IgD-negative memory B cell (primary cell): Measurements from ENCODE around the gene SHMT2. TPM values are rescaled to one million over a fixed set of nuclear protein-coding genes. Genes with fewer than 3 reads are reported as not detected.

Experiments
- H3K27ac Mint-ChIP-seq, 3 donors: one replicate each; pipeline ENCODE4 v1.8.0; 2020 to 2022; ENCODE audit warnings: mild to moderate bottlenecking in 3 of 3, mixed read lengths in 3 of 3, moderate library complexity in 1 of 3
- H3K27me3 Mint-ChIP-seq: one replicate; pipeline ENCODE4 v1.8.0; 2021; ENCODE audit warnings: mixed read lengths
- H3K36me3 Mint-ChIP-seq: one replicate; pipeline ENCODE4 v1.8.0; 2020; ENCODE audit warnings: mild to moderate bottlenecking, mixed read lengths
- H3K4me1 Mint-ChIP-seq, 3 donors: one replicate each; pipeline ENCODE4 v1.8.0; 2020 to 2022; ENCODE audit warnings: mixed read lengths in 3 of 3, mild to moderate bottlenecking in 1 of 3
- H3K4me3 Mint-ChIP-seq, 4 donors: one replicate each; pipeline ENCODE4 v1.8.0; 2020 to 2022; ENCODE audit warnings: mild to moderate bottlenecking in 4 of 4, mixed read lengths in 4 of 4, moderate library complexity in 3 of 4
- H3K9me3 Mint-ChIP-seq, 3 donors: one replicate each; pipeline ENCODE4 v1.8.0; 2020 to 2021; ENCODE audit warnings: mixed read lengths in 3 of 3, mild to moderate bottlenecking in 1 of 3
- polyA plus RNA-seq: library from polyadenylated mRNA; unstranded; fragments of 300-500 nt; fragmentation: Illumina TruSeq; gene quantifications from one replicate; pipeline ENCODE4 v1.2.3, GENCODE V29; 2021

The SHMT2 gene
- 176 TPM for polyA plus RNA-seq

DNA sequence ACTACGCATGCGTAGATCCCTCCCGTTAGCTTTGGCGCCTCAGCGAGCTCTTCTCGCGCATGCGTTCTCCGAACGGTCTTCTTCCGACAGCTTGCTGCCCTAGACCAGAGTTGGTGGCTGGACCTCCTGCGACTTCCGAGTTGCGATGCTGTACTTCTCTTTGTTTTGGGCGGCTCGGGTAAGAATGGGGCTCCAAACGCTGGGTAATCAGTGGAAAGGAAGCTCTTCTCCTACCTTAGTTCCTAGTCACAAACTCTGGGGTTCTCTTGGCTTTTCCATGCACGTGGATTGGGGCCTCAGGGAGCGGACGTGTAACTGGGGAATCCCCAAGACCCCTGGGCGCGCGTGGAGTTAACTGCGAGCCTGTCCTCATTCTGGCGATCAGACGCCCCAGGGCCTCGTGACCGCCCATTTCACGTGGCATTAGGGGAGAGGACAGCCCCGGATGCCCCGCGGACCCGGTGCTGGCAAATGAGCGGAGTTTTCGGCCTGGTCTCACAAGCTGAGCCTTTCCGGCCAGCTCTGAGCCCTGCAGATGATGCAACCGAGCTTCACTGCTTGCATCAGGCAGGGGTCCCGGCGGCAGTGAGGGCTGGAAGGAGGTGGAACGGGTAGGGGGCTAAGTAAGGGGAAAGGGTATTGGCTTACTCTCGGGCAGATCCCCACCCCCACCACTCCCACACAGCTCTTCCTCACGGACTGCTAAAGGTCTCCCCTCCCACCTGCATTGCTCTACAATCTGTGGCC is at the start of gene SHMT2:
TSS of gene SHMT2 (plus strand) at position 78 of the 747 bp plus-strand sequence. CDS start at position 146, 68 bp downstream.
- Mint-ChIP-seq H3K4me1 (peaks cover 40 to 54% (median 41%) of the 10 kb centered on the region in 3 donors), H3K36me3 (peaks cover 10% of the 10 kb centered on the region), H3K4me3 (peak within 1 kb of the TSS; percentile 93 to 99 (median 96)), H3K9me3 (no peaks in the 10 kb centered on the region), H3K27ac (peak within 1 kb of the TSS; percentile 93 to 100 (median 94)), H3K27me3 (peaks cover 14% of the 10 kb centered on the region)

DNA sequence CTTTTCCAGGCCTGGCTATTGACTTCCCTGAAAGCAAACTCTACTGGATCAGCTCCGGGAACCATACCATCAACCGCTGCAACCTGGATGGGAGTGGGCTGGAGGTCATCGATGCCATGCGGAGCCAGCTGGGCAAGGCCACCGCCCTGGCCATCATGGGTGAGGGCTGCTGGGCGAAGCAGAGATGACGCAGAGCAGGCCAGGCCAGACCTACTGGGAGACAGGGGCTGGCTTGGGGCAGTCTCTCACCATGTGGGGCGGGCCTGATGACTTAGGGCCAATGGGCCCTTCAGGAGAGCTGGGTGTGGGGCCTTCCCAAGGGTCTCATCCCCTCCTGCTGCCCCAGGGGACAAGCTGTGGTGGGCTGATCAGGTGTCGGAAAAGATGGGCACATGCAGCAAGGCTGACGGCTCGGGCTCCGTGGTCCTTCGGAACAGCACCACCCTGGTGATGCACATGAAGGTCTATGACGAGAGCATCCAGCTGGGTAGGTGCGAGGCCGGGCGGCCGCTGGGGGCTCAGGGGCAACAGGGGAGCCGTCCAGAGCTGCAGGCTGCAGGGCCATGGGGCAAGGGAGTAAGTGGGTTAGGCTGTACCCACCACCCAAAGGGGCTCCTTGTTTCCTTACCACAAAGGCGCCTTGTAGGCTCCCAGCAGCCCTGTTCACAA is 49.1 kb upstream of the SHMT2 start:
- no peaks in the 10 kb centered on the region for H3K9me3 Mint-ChIP-seq
- peak overlapping the region in 1 of 3 donors; percentile 59 for H3K27ac Mint-ChIP-seq
- peaks cover 4 to 5% (median 4%) of the 10 kb centered on the region in 3 donors for H3K4me1 Mint-ChIP-seq
- H3K36me3 Mint-ChIP-seq: peaks cover 2% of the 10 kb centered on the region
- H3K4me3 Mint-ChIP-seq: no peak overlapping the region
- H3K27me3 Mint-ChIP-seq: peaks cover 3% of the 10 kb centered on the region

GRCh38 chr12:57181072-57181471 is 48.4 kb upstream of the SHMT2 start:
- peaks cover 2% of the 10 kb centered on the region for H3K36me3 Mint-ChIP-seq
- no peaks in the 10 kb centered on the region for H3K9me3 Mint-ChIP-seq
- peaks cover 3% of the 10 kb centered on the region for H3K27me3 Mint-ChIP-seq
- no peak overlapping the region for H3K4me3 Mint-ChIP-seq
- peak overlapping the region in 1 of 3 donors; percentile 38 for H3K27ac Mint-ChIP-seq
- H3K4me1 Mint-ChIP-seq: peaks cover 4 to 5% (median 4%) of the 10 kb centered on the region in 3 donors

- Mint-ChIP-seq H3K27ac (peak overlapping the region in 1 of 3 donors; percentile 38), H3K4me1 (peaks cover 4 to 5% (median 4%) of the 10 kb centered on the region in 3 donors), H3K9me3 (no peaks in the 10 kb centered on the region), H3K4me3 (no peak overlapping the region), H3K27me3 (no peaks in the 10 kb centered on the region), H3K36me3 (peaks cover 2% of the 10 kb centered on the region)
These were observed 47.9 kb upstream of the SHMT2 start for GRCh38 chr12:57181561-57182155.

DNA sequence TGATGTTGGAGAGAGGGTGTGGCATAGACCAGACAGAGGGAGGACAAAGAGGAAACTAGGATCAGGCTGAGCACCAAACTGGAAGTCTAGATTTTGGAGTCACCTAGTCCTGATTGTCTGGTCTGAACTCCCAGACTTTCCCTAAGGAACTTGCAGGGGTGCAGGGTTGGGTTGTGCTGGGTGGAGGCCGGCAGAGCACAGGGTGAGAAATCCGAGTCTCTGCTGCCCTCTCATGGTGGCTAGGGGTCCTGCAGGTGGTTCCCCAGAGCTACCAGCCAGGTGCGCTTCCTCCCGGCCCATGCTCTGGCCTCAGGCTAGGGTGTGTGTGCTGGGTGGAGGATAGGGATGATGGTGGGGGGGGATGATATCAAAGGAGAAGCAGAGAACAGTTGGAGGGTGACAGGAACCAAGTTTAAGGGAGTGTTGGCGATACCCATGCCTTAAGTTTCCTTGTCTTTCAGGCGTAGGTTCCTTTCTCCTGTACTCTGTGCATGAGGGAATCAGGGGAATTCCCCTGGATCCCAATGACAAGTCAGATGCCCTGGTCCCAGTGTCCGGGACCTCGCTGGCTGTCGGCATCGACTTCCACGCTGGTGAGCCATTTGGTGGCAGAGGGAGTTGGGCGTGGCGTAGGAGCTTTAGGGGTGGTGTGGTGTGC is 46.5 kb upstream of the SHMT2 start:
- Mint-ChIP-seq H3K36me3 (peaks cover 2% of the 10 kb centered on the region), H3K4me3 (no peak overlapping the region), H3K27ac (peak overlapping the region in 1 of 3 donors; percentile 16), H3K9me3 (no peaks in the 10 kb centered on the region), H3K4me1 (peaks cover 4 to 5% (median 4%) of the 10 kb centered on the region in 3 donors), H3K27me3 (no peaks in the 10 kb centered on the region)

DNA sequence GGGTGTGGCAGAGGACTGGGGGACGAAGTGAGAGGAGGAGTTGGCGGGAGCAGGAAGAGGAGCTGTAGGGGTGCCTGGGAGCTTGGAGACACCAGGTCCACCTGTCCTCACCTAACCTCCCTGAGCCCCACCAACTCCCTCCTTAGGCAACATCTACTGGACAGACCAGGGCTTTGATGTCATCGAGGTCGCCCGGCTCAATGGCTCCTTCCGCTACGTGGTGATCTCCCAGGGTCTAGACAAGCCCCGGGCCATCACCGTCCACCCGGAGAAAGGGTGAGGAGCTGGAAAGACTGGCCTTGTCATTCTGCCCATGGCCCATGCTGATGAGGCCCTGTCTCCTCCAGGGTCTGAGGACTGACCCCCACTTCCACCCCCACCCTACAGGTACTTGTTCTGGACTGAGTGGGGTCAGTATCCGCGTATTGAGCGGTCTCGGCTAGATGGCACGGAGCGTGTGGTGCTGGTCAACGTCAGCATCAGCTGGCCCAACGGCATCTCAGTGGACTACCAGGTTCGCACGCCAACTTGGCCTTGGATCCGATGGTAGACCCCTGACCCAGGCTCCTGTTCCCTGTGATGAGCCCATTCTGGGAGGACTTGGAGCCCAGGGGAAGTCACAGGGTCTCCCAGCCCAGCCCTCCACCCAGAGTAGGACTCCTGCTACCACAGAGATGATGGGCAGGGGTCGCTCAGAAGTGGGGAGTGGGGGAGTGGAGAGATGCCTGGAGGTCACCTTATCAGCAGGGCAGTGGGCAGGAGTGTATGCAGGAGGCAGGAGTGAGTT is 45.4 kb upstream of the SHMT2 start:
- no peak overlapping the region for H3K27ac Mint-ChIP-seq
- H3K4me1 Mint-ChIP-seq: peaks cover 1 to 5% (median 2%) of the 10 kb centered on the region in 3 donors
- no peaks in the 10 kb centered on the region for H3K9me3 Mint-ChIP-seq
- no peaks in the 10 kb centered on the region for H3K27me3 Mint-ChIP-seq
- H3K4me3 Mint-ChIP-seq: no peak overlapping the region
- peaks cover 2% of the 10 kb centered on the region for H3K36me3 Mint-ChIP-seq

DNA sequence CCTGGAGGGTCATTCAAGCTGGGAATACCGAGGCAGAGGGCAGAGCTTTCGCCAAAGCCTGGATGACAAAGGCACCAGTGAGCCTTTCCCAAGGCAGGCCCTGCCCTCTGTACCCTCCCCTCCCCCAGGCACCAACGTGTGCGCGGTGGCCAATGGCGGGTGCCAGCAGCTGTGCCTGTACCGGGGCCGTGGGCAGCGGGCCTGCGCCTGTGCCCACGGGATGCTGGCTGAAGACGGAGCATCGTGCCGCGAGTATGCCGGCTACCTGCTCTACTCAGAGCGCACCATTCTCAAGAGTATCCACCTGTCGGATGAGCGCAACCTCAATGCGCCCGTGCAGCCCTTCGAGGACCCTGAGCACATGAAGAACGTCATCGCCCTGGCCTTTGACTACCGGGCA is 44.1 kb upstream of the SHMT2 start:
- no peak overlapping the region for H3K4me3 Mint-ChIP-seq
- H3K36me3 Mint-ChIP-seq: peaks cover 2% of the 10 kb centered on the region
- H3K27ac Mint-ChIP-seq: no peak overlapping the region
- peaks cover 1 to 5% (median 2%) of the 10 kb centered on the region in 3 donors for H3K4me1 Mint-ChIP-seq
- H3K9me3 Mint-ChIP-seq: no peaks in the 10 kb centered on the region
- H3K27me3 Mint-ChIP-seq: no peaks in the 10 kb centered on the region

DNA sequence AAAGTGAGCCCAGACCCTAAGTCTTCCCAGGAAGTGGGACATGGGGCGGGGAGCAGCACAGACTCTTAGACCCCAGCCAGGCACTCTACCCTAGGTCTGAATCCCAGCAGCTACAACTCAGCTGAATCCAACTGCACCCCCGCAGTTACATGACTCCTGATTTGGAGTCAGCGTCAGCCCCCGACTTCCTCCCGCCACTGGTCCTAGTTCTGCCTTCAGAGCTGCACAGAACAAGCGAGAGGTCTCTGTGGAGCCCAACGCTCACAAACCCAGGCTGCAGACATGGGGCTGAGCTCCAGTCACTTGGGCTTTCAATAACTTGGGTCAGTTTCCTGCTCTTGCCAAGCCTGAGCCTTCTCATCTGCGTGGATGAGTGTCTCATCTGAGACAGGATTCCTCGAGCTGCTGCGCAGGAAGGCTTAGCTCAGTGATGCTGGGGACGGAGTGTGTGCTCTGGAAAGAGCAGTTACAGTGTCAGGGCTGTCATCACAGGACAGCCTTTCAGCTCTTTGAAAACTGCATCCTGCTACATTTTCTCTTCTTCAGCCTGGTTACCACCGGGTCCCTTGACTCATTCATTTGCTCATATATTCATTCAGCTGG is 43.5 kb upstream of the SHMT2 start:
- Mint-ChIP-seq H3K27me3 (no peaks in the 10 kb centered on the region), H3K27ac (no peak overlapping the region), H3K4me1 (peaks cover 1 to 5% (median 2%) of the 10 kb centered on the region in 3 donors), H3K9me3 (no peaks in the 10 kb centered on the region), H3K36me3 (peaks cover 2% of the 10 kb centered on the region), H3K4me3 (no peak overlapping the region)

DNA sequence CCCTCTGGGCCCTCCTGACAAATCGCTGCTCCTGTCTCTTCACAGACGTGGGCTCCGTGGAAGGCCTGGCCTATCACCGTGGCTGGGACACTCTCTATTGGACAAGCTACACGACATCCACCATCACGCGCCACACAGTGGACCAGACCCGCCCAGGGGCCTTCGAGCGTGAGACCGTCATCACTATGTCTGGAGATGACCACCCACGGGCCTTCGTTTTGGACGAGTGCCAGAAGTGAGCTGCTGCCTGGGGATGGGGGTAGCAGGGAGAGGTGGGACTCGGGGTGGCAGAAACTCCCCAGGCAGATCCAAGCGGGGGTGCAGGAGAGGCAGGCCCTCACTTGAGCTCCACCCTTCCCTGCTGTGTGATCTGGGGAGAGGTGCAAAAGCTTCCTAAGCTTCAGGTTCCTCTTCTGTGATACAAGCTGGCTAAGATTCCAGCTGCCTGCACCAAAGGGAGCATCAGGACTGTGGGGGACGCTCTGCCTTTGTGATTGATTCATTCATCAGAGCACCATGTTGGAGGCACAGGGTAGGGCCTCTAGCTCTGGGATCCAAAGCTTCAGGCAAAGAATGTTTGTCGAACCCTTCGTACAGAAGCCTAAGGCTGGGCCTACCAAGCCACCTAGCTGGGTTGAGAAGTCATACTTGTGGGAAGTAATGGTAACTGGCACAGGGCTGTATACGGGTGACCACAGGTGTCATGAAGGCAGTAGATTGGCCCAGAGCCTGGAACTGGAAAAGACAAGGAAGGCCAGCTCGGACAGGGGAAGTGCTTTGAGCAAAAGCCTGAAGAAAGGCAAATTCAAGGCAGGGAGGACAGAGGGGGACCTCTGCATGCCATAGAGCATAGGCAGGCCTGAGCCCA is 42.1 kb upstream of the SHMT2 start:
- no peaks in the 10 kb centered on the region for H3K9me3 Mint-ChIP-seq

GRCh38 chr12:57188090-57188425 is 41.5 kb upstream of the SHMT2 start:
- Mint-ChIP-seq H3K4me3 (no peak overlapping the region), H3K4me1 (peaks cover under 1 to 2% (median under 1%) of the 10 kb centered on the region in 3 donors), H3K27ac (peak overlapping the region in 1 of 3 donors; percentile 19), H3K36me3 (peaks cover 2% of the 10 kb centered on the region), H3K9me3 (no peaks in the 10 kb centered on the region), H3K27me3 (no peaks in the 10 kb centered on the region)

More for the DNA sequence above, 42.1 kb upstream of the SHMT2 start:
- H3K4me1 Mint-ChIP-seq: peaks cover 1 to 5% (median 2%) of the 10 kb centered on the region in 3 donors
- H3K27ac Mint-ChIP-seq: no peak overlapping the region
- H3K4me3 Mint-ChIP-seq: no peak overlapping the region
- peaks cover 2% of the 10 kb centered on the region for H3K36me3 Mint-ChIP-seq
- H3K27me3 Mint-ChIP-seq: no peaks in the 10 kb centered on the region

DNA sequence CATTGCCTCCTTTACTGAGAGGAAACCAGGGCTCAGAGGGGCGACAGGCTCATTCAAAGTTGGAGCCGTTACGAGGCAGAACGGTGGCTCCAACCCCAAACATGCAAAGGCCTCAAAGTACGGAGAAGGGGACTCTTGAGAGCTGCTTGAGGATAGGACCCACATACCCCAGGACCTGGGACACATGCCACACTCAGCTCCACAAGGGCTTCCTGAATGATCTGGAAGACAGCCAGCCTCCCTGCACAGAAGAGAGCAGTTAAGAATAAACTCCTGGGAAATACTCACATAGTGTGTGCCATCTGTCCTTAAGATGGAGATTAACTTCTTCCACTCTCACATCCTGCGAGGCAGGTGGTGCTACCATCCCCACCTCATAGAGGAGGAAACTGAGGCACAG is 39.5 kb upstream of the SHMT2 start:
- Mint-ChIP-seq H3K27me3 (no peaks in the 10 kb centered on the region), H3K27ac (no peak overlapping the region), H3K4me1 (peaks cover 0 to 1% (median 0%) of the 10 kb centered on the region in 3 donors)

DNA sequence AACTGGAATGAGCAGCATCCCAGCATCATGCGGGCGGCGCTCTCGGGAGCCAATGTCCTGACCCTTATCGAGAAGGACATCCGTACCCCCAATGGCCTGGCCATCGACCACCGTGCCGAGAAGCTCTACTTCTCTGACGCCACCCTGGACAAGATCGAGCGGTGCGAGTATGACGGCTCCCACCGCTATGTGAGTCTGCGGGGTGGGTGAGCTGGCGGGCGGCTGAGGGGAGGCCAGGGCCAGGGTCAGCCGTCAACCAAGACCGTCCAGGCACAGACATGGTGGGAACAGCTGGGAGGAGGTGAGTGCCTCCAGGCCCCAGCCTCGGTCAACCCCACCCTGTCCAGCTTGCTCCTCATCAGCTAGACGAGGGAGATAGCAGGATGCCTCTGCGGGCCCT is 38.7 kb upstream of the SHMT2 start:
- Mint-ChIP-seq H3K9me3 (no peaks in the 10 kb centered on the region), H3K36me3 (peaks cover 2% of the 10 kb centered on the region), H3K4me1 (peaks cover 0 to 1% (median 0%) of the 10 kb centered on the region in 3 donors), H3K27me3 (no peaks in the 10 kb centered on the region), H3K4me3 (no peak overlapping the region), H3K27ac (no peak overlapping the region)

More for the DNA sequence above, 39.5 kb upstream of the SHMT2 start:
- Mint-ChIP-seq H3K4me3 (no peak overlapping the region), H3K36me3 (peaks cover 2% of the 10 kb centered on the region), H3K9me3 (no peaks in the 10 kb centered on the region)

DNA sequence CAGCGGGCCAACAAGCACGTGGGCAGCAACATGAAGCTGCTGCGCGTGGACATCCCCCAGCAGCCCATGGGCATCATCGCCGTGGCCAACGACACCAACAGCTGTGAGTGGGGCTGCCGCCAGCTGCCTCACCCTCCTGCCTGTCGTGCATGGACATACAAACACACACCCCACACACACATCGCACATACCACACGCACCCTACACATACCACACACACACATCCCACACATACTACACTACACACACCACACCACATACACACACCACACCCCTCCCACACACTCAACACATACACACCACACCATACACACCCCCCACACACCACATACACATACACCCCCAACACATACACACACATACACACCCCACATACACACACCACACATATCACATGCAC is 38.1 kb upstream of the SHMT2 start:
- Mint-ChIP-seq H3K9me3 (no peaks in the 10 kb centered on the region), H3K36me3 (peaks cover 3% of the 10 kb centered on the region), H3K27ac (no peak overlapping the region), H3K27me3 (peaks cover 1% of the 10 kb centered on the region), H3K4me3 (no peak overlapping the region), H3K4me1 (peaks cover 0 to 1% (median 0%) of the 10 kb centered on the region in 3 donors)
